ENCODE measurements around the gene RASGRF1.

RASGRF1 gene

DNA sequence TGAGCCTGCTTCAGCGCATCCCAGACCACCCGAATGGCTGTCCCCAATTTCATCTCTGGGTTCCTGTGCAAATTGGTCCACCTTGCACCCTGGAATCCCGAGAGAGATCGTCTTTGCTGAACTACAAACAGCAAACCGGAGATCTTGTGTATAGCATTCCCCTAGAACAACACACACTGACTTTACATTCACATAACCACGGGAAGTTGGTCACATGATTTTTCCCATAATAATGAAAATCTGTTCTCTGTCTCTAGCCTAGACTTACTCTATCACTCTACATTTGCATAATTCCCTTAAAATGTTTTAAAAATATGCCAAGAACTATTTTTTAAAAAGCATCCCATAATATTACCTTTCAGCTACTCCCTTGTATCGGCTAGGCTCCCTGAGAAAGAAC lies 180.3 kb downstream of the RASGRF1 start:
- Histone ChIP-seq H3K4me1 (ENCODE audit: low read length) (peaks cover 30% of the 10 kb centered on the region), H3K9me3 (ENCODE audit: insufficient read depth, low read length) (no peaks in the 10 kb centered on the region), H2AFZ (ENCODE audit: low read depth, low read length) (no peak overlapping the region), H3K9ac (ENCODE audit: low read length) (no peak overlapping the region), H3K36me3 (replicated peaks; ENCODE audit: low read depth, low read length) (peaks cover 76% of the 10 kb centered on the region), H3K79me2 (ENCODE audit: low read length) (peaks cover 25% of the 10 kb centered on the region), H4K20me1 (ENCODE audit: insufficient read depth, low read length) (peaks cover 53% of the 10 kb centered on the region), H3K27me3 (ENCODE audit: low read depth, low read length) (no peaks in the 10 kb centered on the region), H3K4me3 (ENCODE audit: low read length) (no peak overlapping the region), H3K27ac (ENCODE audit: low read length) (no peak overlapping the region), H3K4me2 (ENCODE audit: low read length) (no peak overlapping the region)
- no peak for TF ChIP-seq EZH2phosphoT487 (IDR thresholded peaks at IDR 0.05; ENCODE audit: low read depth)
- TF ChIP-seq, protein P1, sequence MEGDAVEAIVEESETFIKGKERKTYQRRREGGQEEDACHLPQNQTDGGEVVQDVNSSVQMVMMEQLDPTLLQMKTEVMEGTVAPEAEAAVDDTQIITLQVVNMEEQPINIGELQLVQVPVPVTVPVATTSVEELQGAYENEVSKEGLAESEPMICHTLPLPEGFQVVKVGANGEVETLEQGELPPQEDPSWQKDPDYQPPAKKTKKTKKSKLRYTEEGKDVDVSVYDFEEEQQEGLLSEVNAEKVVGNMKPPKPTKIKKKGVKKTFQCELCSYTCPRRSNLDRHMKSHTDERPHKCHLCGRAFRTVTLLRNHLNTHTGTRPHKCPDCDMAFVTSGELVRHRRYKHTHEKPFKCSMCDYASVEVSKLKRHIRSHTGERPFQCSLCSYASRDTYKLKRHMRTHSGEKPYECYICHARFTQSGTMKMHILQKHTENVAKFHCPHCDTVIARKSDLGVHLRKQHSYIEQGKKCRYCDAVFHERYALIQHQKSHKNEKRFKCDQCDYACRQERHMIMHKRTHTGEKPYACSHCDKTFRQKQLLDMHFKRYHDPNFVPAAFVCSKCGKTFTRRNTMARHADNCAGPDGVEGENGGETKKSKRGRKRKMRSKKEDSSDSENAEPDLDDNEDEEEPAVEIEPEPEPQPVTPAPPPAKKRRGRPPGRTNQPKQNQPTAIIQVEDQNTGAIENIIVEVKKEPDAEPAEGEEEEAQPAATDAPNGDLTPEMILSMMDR (IDR thresholded peaks at IDR 0.05; ENCODE audit: low read depth, low read length) = no peak

Data from OCI-LY3 (cell line).